ENCODE measurements around the gene RETN. TPM values are rescaled to one million over a fixed set of nuclear protein-coding genes. Genes with fewer than 3 reads are reported as not detected.

Gene RETN
- total RNA-seq, 1 experiment from 2014 or later = not detected

- no peak for TF ChIP-seq ZBTB33 (IDR thresholded peaks at IDR 0.05; ENCODE audit: extremely low read depth, insufficient replicate concordance, low read length)
Observed at GRCh38 chr19:7625763-7626372, 43.0 kb upstream of the RETN start (continued).

- H3K4me2 ChIP-seq (ENCODE audit: low read length) = no peak overlapping the region
- POLR2A ChIA-PET = no interaction called here
- H3K36me3 ChIP-seq (ENCODE audit: control insufficient read depth in 1 of 2, insufficient read depth in 2 of 2, low read length in 2 of 2) = peaks cover 5 to 27% of the 10 kb centered on the region in 2 experiments; a peak in 3 of 4 replicates
- H3K27ac ChIP-seq (ENCODE audit: low read depth, low read length) = no peak overlapping the region
- ATAC-seq (no peak), DNase-seq (ENCODE audit: low read depth, low spot score) (no peak)
- intact Hi-C loops (cut with micrococcal nuclease) = no loop called here
- RAD21 ChIA-PET (ENCODE audit: low non-redundant PET in 1 of 2, low total read pairs in 2 of 2, uncharacterized antibody in 2 of 2, unreplicated experiment in 2 of 2) = no interaction called here
- CTCF ChIA-PET = no interaction called here
- H3K9ac ChIP-seq (ENCODE audit: low read length) = no peak overlapping the region
- H3K27me3 ChIP-seq (ENCODE audit: insufficient read depth, low read length) = no peaks in the 10 kb centered on the region
- H2AFZ ChIP-seq (ENCODE audit: low read depth, low read length, poor library complexity, severe bottlenecking) = no peak overlapping the region
- H3K79me2 ChIP-seq (ENCODE audit: insufficient read depth, low read length) = peaks cover 65% of the 10 kb centered on the region
- H3K4me1 ChIP-seq (ENCODE audit: control insufficient read depth in 1 of 2, insufficient read depth in 2 of 2, low read length in 2 of 2) = peaks cover 7 to 18% of the 10 kb centered on the region in 2 experiments
- BruUV-seq (replicated peaks) = no TSS peak
- no peak overlapping the region for H3K4me3 ChIP-seq (replicated peaks in 1 of 2; ENCODE audit: low read depth in 1 of 2, low read length in 2 of 2)
- H3K9me2 ChIP-seq (ENCODE audit: insufficient read depth) = no peaks in the 10 kb centered on the region
- no peaks in the 10 kb centered on the region for H4K20me1 ChIP-seq (ENCODE audit: insufficient read depth)
- H3K9me3 ChIP-seq (ENCODE audit: control insufficient read depth in 1 of 2, insufficient read depth in 1 of 2, low read depth in 1 of 2, low read length in 2 of 2) = no peaks in the 10 kb centered on the region
- TF ChIP-seq MAX (IDR thresholded peaks at IDR 0.05) (no peak), EZH2 (IDR thresholded peaks at IDR 0.05) (no peak), POLR2AphosphoS5 (IDR thresholded peaks at IDR 0.05; ENCODE audit: low read depth, low read length) (no peak), POLR2A (IDR thresholded peaks at IDR 0.05; ENCODE audit: borderline replicate concordance, extremely low read depth, insufficient read depth, insufficient read length) (no peak), CEBPB (IDR thresholded peaks at IDR 0.05; ENCODE audit: low read depth) (no peak), ZNF274 (IDR thresholded peaks at IDR 0.05; ENCODE audit: low read depth, low read length) (no peak), FOSL1 (IDR thresholded peaks at IDR 0.05; ENCODE audit: low read depth) (no peak), ATF3 (IDR thresholded peaks at IDR 0.05) (no peak), JUND (IDR thresholded peaks at IDR 0.05) (no peak), EGR1 (IDR thresholded peaks at IDR 0.05; ENCODE audit: low read depth) (no peak), SP1 (IDR thresholded peaks at IDR 0.05; ENCODE audit: low read depth) (no peak), RAD21 (IDR thresholded peaks at IDR 0.05; ENCODE audit: low read depth) (no peak), REST (IDR thresholded peaks at IDR 0.05; ENCODE audit: low read depth) (no peak), TCF7L2 (IDR thresholded peaks at IDR 0.05; ENCODE audit: borderline replicate concordance, extremely low read depth, insufficient read depth, insufficient read length) (no peak), ZBTB33 (IDR thresholded peaks at IDR 0.05; ENCODE audit: extremely low read depth, insufficient replicate concordance, low read length) (no peak), YY1 (IDR thresholded peaks at IDR 0.05; ENCODE audit: extremely low read depth, insufficient replicate concordance, low read depth, low read length) (no peak), SIN3A (IDR thresholded peaks at IDR 0.05; ENCODE audit: low read depth) (no peak)
Observed at GRCh38 chr19:7627166-7627565, 41.7 kb upstream of the RETN start.
